Endothelial cell of umbilical vein (primary cell): ENCODE results near the gene AMHR2. TPM values are rescaled to one million over a fixed set of nuclear protein-coding genes. Genes with fewer than 3 reads are reported as not detected.
"Not testable (repeated sequence)": the region's sequence is repeated elsewhere in the genome, so short reads cannot be mapped to it uniquely, and the experiment has no call there.

Experiments
- BruUV-seq: library from RNA; stranded (reverse); fragments of 400-500 nt; replicated peaks from 2 replicates; lab custom pipeline; 2021; lab: Mats Ljungman, UMichigan
- CTCF ChIA-PET: fragments of 300-600, 350-600 bp; sonication (Branson Sonifier 250); formaldehyde crosslinking; loops from one replicate; lab custom pipeline; 2021; ENCODE audit warnings: antibody characterized with exemption, inconsistent platforms; lab: Charles Lee
- POLR2A ChIA-PET: fragments of 300-600, 350-600 bp; sonication (Branson Sonifier 250); formaldehyde crosslinking; loops from one replicate; lab custom pipeline; 2021; ENCODE audit warnings: antibody characterized with exemption, inconsistent platforms; lab: Charles Lee
- DNase-seq: peaks from one replicate; pipeline ENCODE4 v3.0.0-alpha.2; 2011; ENCODE audit warnings: low read depth, low spot score
- FAIRE-seq: peaks from 2 replicates; lab custom pipeline; 2011; peaks lifted over from hg19 to GRCh38; lab: Jason Lieb, UNC
- H2AFZ ChIP-seq: 2 replicates; pipeline ENCODE4 v1.6.0; 2012; ENCODE audit warnings: low read depth, low read length, control low read depth, inconsistent platforms
- H3K27ac ChIP-seq: 2 replicates; pipeline ENCODE4 v1.5.1; 2011; ENCODE audit warnings: low read depth, mild to moderate bottlenecking, control low read depth, low read length, moderate library complexity; ENCODE audit not compliant: insufficient read depth
- H3K27me3 ChIP-seq, 2 experiments: 2 replicates each; pipeline versions ENCODE4 v1.6.0 to v1.6.1; 2011; ENCODE audit warnings: low read length in 2 of 2, mixed read lengths in 1 of 2; ENCODE audit not compliant: control insufficient read depth in 2 of 2, insufficient read depth in 2 of 2
- H3K36me3 ChIP-seq, 2 experiments: 2 replicates in 1 of 2; 3 replicates in 1 of 2; pipeline ENCODE4 v1.5.1; 2011; ENCODE audit warnings: low read length in 2 of 2, mild to moderate bottlenecking in 1 of 2, moderate library complexity in 1 of 2; ENCODE audit not compliant: control insufficient read depth in 2 of 2, insufficient read depth in 2 of 2; ENCODE audit errors: extremely low read depth in 1 of 2
- H3K4me1 ChIP-seq: 3 replicates; pipeline ENCODE4 v1.5.1; 2011; ENCODE audit warnings: mild to moderate bottlenecking, low read length; ENCODE audit not compliant: control insufficient read depth, insufficient read depth; ENCODE audit errors: extremely low read depth
- H3K4me2 ChIP-seq: 2 replicates; pipeline ENCODE4 v1.6.1; 2011; ENCODE audit warnings: low read length, control low read depth, mixed read lengths; ENCODE audit not compliant: insufficient read depth
- H3K4me3 ChIP-seq, 3 experiments: fragments of 200-600 bp in 1 of 3; sonication (generic), shearing (Covaris generic) in 1 of 3; replicated peaks in 1 of 3; 2 replicates each; pipeline ENCODE4 v1.5.1; 2011 to 2016; ENCODE audit warnings: control low read depth in 3 of 3, low read length in 3 of 3, mild to moderate bottlenecking in 2 of 3, inconsistent platforms in 1 of 3, low read depth in 1 of 3, moderate library complexity in 1 of 3; ENCODE audit not compliant: insufficient read depth in 1 of 3
- H3K79me2 ChIP-seq: 2 replicates; pipeline ENCODE4 v1.6.0; 2012; ENCODE audit warnings: low read length, inconsistent platforms; ENCODE audit not compliant: control insufficient read depth, insufficient read depth
- H3K9ac ChIP-seq: replicated peaks from 2 replicates; pipeline ENCODE3; 2011; ENCODE audit warnings: low read length, control low read depth; ENCODE audit not compliant: insufficient read depth; ENCODE audit errors: extremely low read depth
- H3K9me1 ChIP-seq: replicated peaks from 3 replicates; pipeline ENCODE4 v1.6.0; 2011; ENCODE audit warnings: mild to moderate bottlenecking, low read length; ENCODE audit not compliant: control insufficient read depth, insufficient read depth; ENCODE audit errors: extremely low read depth
- H3K9me3 ChIP-seq: replicated peaks from 2 replicates; pipeline ENCODE4 v1.5.1; 2012; ENCODE audit warnings: low read length, inconsistent platforms; ENCODE audit not compliant: control insufficient read depth, insufficient read depth
- H4K20me1 ChIP-seq: replicated peaks from 2 replicates; pipeline ENCODE3; 2011; ENCODE audit warnings: mild to moderate bottlenecking, low read length; ENCODE audit not compliant: control insufficient read depth, insufficient read depth; ENCODE audit errors: extremely low read depth
- EZH2 ChIP-seq: IDR thresholded peaks from 2 replicates; pipeline ENCODE4 v1.6.1; 2012; ENCODE audit warnings: borderline replicate concordance, low read depth, mild to moderate bottlenecking, moderate library complexity, low read length, inconsistent platforms; ENCODE audit not compliant: severe bottlenecking
- FOS ChIP-seq: IDR thresholded peaks from 2 replicates; pipeline ENCODE4 v1.6.1; 2011; ENCODE audit warnings: mild to moderate bottlenecking, low read length, moderate library complexity, borderline replicate concordance; ENCODE audit not compliant: insufficient read depth
- GATA2 ChIP-seq: IDR thresholded peaks from 2 replicates; pipeline ENCODE4 v1.7.0; 2011; ENCODE audit warnings: low read depth, mild to moderate bottlenecking, moderate library complexity, mixed read lengths, low read length; ENCODE audit not compliant: insufficient read length, insufficient read depth
- JUN ChIP-seq: IDR thresholded peaks from 2 replicates; pipeline ENCODE4 v1.6.1; 2011; ENCODE audit warnings: borderline replicate concordance, low read depth; ENCODE audit not compliant: insufficient read length, insufficient read depth
- MYC ChIP-seq: IDR thresholded peaks from one replicate; pipeline ENCODE4 v1.6.1; 2011; ENCODE audit warnings: mild to moderate bottlenecking, low read depth, low read length
- POLR2A ChIP-seq: IDR thresholded peaks from 2 replicates; pipeline ENCODE4 v1.6.1; 2012; ENCODE audit warnings: low read depth, mild to moderate bottlenecking, control low read depth, low read length
- POLR2AphosphoS5 ChIP-seq: IDR thresholded peaks from 2 replicates; pipeline ENCODE4 v1.6.1; 2012; ENCODE audit warnings: low read depth, mild to moderate bottlenecking, control low read depth, low read length, moderate library complexity; ENCODE audit not compliant: insufficient read depth
- dilution Hi-C: fragments of 300-500 bp; cut with MboI; formaldehyde crosslinking; loops from one replicate; pipeline ENCODE4 v1.15.0; 2019; ENCODE audit warnings: low sequenced_read_pairs; ENCODE audit not compliant: extremely low pct_ligation_motif_present
- intact Hi-C: fragments of 100-400 bp; cut with micrococcal nuclease; formaldehyde crosslinking; loops from one replicate; pipeline ENCODE4 v1.10.0; 2022
- polyA plus RNA-seq, 4 experiments: library from polyadenylated mRNA; depleted of rRNA in 3 of 4; stranded (reverse) in 3 of 4; unstranded in 1 of 4; fragments of >200 nt; gene quantifications; 2 replicates each; pipeline versions ENCODE4 v1.2.1 to v1.2.3, GENCODE V29; 2011 to 2012; ENCODE audit warnings: missing spikeins in 1 of 4
- total RNA-seq: library from RNA; stranded (reverse); gene quantifications from 2 replicates; pipeline ENCODE4 v1.2.3, GENCODE V29; 2021
- TF ChIP-seq, protein P1 (sequence below), 2 donors: IDR thresholded peaks; 1 replicate in 1 of 2; 2 replicates in 1 of 2; pipeline ENCODE4 v1.5.1; 2011; ENCODE audit warnings: low read length in 2 of 2, mild to moderate bottlenecking in 2 of 2, moderate library complexity in 2 of 2, control low read depth in 1 of 2, inconsistent platforms in 1 of 2, low read depth in 1 of 2; ENCODE audit not compliant: insufficient read depth in 1 of 2; ENCODE audit errors: extremely low read depth in 1 of 2
- TF ChIP-seq, protein P2 (sequence below): IDR thresholded peaks from 2 replicates; pipeline ENCODE4 v1.6.1; 2011; ENCODE audit not compliant: insufficient read depth, insufficient read length

Gene AMHR2
- total and polyA plus RNA-seq, 2 donors (not counting 3 experiments of a cell fraction or from before 2014, with no cell fraction given) = not detected

- dilution Hi-C loops, H3K9me3 ChIP-seq, H3K4me2 ChIP-seq, FAIRE-seq, H3K9me1 ChIP-seq, H2AFZ ChIP-seq, H4K20me1 ChIP-seq, BruUV-seq, H3K36me3 ChIP-seq, H3K9ac ChIP-seq, H3K79me2 ChIP-seq, DNase-seq, H3K4me3 ChIP-seq, H3K4me1 ChIP-seq, H3K27ac ChIP-seq, POLR2A ChIA-PET, H3K27me3 ChIP-seq, intact Hi-C loops: not testable (repeated sequence)
- CTCF ChIA-PET = interaction anchor here (1.2 kb wide), 1 partner anchor 8 kb away, joined by 3 read pairs; no protein-coding TSS in a partner anchor
Observed at GRCh38 chr12:53402351-53402750, 21.3 kb upstream of the AMHR2 start.

DNA sequence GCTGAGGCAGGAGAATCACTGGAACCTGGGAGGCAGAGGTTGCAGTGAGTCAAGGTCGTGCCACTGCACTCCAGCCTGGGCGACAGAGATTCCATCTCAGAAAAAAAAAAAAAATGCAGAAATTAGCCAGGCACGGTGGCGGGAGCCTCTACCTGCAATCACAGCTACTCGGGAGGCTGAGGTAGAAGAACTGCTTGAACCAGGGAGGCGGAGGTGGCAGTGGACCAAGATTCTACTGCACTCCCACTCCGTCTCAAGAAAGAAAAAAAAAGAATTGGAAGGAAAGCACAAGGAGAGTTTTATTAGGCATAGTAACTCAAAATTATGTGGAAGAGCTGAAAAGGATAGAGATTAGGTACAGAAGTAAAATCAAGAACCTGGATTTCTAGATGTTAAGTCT is 20.8 kb upstream of the AMHR2 start:
- peaks cover 4% of the 10 kb centered on the region for H3K79me2 ChIP-seq
- POLR2A ChIA-PET = no interaction called here
- H3K4me1 ChIP-seq = no peaks in the 10 kb centered on the region
- DNase-seq = no peak
- no peak for TF ChIP-seq JUN
- TF ChIP-seq, protein P1, sequence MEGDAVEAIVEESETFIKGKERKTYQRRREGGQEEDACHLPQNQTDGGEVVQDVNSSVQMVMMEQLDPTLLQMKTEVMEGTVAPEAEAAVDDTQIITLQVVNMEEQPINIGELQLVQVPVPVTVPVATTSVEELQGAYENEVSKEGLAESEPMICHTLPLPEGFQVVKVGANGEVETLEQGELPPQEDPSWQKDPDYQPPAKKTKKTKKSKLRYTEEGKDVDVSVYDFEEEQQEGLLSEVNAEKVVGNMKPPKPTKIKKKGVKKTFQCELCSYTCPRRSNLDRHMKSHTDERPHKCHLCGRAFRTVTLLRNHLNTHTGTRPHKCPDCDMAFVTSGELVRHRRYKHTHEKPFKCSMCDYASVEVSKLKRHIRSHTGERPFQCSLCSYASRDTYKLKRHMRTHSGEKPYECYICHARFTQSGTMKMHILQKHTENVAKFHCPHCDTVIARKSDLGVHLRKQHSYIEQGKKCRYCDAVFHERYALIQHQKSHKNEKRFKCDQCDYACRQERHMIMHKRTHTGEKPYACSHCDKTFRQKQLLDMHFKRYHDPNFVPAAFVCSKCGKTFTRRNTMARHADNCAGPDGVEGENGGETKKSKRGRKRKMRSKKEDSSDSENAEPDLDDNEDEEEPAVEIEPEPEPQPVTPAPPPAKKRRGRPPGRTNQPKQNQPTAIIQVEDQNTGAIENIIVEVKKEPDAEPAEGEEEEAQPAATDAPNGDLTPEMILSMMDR (IDR thresholded peaks at IDR 0.05; ENCODE audit: extremely low read depth in 1 of 2, insufficient read depth in 1 of 2, low read depth in 1 of 2, low read length in 2 of 2) = no peak
- TF ChIP-seq POLR2A = no peak
- TF ChIP-seq MYC = no peak
- TF ChIP-seq, protein P2, sequence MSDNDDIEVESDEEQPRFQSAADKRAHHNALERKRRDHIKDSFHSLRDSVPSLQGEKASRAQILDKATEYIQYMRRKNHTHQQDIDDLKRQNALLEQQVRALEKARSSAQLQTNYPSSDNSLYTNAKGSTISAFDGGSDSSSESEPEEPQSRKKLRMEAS = no peak
- no peak for TF ChIP-seq GATA2
- TF ChIP-seq EZH2 = no peak
- TF ChIP-seq FOS = no peak
- no peak for TF ChIP-seq POLR2AphosphoS5
- peaks cover 0 to 3% of the 10 kb centered on the region in 2 experiments for H3K36me3 ChIP-seq
- no peak overlapping the region for H3K4me3 ChIP-seq
- no peak overlapping the region for H2AFZ ChIP-seq
- H3K9ac ChIP-seq = no peak overlapping the region
- H3K9me1 ChIP-seq = no peaks in the 10 kb centered on the region
- H4K20me1 ChIP-seq = no peaks in the 10 kb centered on the region
- CTCF ChIA-PET = no interaction called here
- H3K9me3 ChIP-seq = no peaks in the 10 kb centered on the region
- H3K4me2 ChIP-seq = no peak overlapping the region
- H3K27ac ChIP-seq = no peak overlapping the region
- intact Hi-C loops (no loop called here), dilution Hi-C loops (no loop called here)
- no peak for FAIRE-seq
- no peaks in the 10 kb centered on the region for H3K27me3 ChIP-seq
- no TSS peak for BruUV-seq
